ENCODE results near the gene SDK1.
"Not testable (repeated sequence)": the region's sequence is repeated elsewhere in the genome, so short reads cannot be mapped to it uniquely, and the experiment has no call there.

The SDK1 gene

GRCh38 chr7:3937146-3937545 is 636.1 kb downstream of the SDK1 start:
- TF ChIP-seq CTCF (IDR thresholded peaks at IDR 0.05; ENCODE audit: low read depth, low read length) (no peak), MYC (IDR thresholded peaks at IDR 0.05; ENCODE audit: low read depth, low read length) (no peak), POLR2A (IDR thresholded peaks at IDR 0.05; ENCODE audit: extremely low read depth, insufficient read length) (no peak), MAX (IDR thresholded peaks at IDR 0.05; ENCODE audit: low read depth, low read length) (no peak)
- no peak for DNase-seq (ENCODE audit: low read depth)
- no peak overlapping the region for H3K4me3 ChIP-seq (ENCODE audit: low read depth, low read length)

GRCh38 chr7:3937605-3938004 is 636.6 kb downstream of the SDK1 start:
- H3K4me3 ChIP-seq (ENCODE audit: low read depth, low read length) = no peak overlapping the region
- TF ChIP-seq MAX (IDR thresholded peaks at IDR 0.05; ENCODE audit: low read depth, low read length) = no peak
- no peak for TF ChIP-seq MYC (IDR thresholded peaks at IDR 0.05; ENCODE audit: low read depth, low read length)
- TF ChIP-seq POLR2A (IDR thresholded peaks at IDR 0.05; ENCODE audit: extremely low read depth, insufficient read length) = no peak
- TF ChIP-seq CTCF (IDR thresholded peaks at IDR 0.05; ENCODE audit: low read depth, low read length) = no peak
- no peak for DNase-seq (ENCODE audit: low read depth)

GRCh38 chr7:3941706-3942105 is 640.7 kb downstream of the SDK1 start:
- not testable (repeated sequence) for H3K4me3 ChIP-seq (ENCODE audit: low read depth, low read length); DNase-seq (ENCODE audit: low read depth)

- no peak for DNase-seq (ENCODE audit: low read depth)
- TF ChIP-seq MAX (IDR thresholded peaks at IDR 0.05; ENCODE audit: low read depth, low read length) (no peak), MYC (IDR thresholded peaks at IDR 0.05; ENCODE audit: low read depth, low read length) (no peak)
- no peak overlapping the region for H3K4me3 ChIP-seq (ENCODE audit: low read depth, low read length)
Observed at GRCh38 chr7:3942276-3942675, 641.2 kb downstream of the SDK1 start.

- no peak overlapping the region for H3K4me3 ChIP-seq (ENCODE audit: low read depth, low read length)
- TF ChIP-seq POLR2A (IDR thresholded peaks at IDR 0.05; ENCODE audit: extremely low read depth, insufficient read length) = no peak
- no peak for TF ChIP-seq MAX (IDR thresholded peaks at IDR 0.05; ENCODE audit: low read depth, low read length)
- no peak for TF ChIP-seq CTCF (IDR thresholded peaks at IDR 0.05; ENCODE audit: low read depth, low read length)
- no peak for TF ChIP-seq MYC (IDR thresholded peaks at IDR 0.05; ENCODE audit: low read depth, low read length)
- DNase-seq (ENCODE audit: low read depth) = peak; percentile 9
Observed at GRCh38 chr7:3942816-3943745, 642.0 kb downstream of the SDK1 start.

GRCh38 chr7:3943779-3944520 is 642.9 kb downstream of the SDK1 start:
- no peak for DNase-seq (ENCODE audit: low read depth)
- no peak for TF ChIP-seq MYC (IDR thresholded peaks at IDR 0.05; ENCODE audit: low read depth, low read length)
- TF ChIP-seq POLR2A (IDR thresholded peaks at IDR 0.05; ENCODE audit: extremely low read depth, insufficient read length) = no peak
- no peak for TF ChIP-seq MAX (IDR thresholded peaks at IDR 0.05; ENCODE audit: low read depth, low read length)

GRCh38 chr7:3949242-3949640 is 648.2 kb downstream of the SDK1 start:
- H3K4me3 ChIP-seq (ENCODE audit: low read depth, low read length) = no peak overlapping the region
- DNase-seq (ENCODE audit: low read depth) = no peak
- TF ChIP-seq POLR2A (IDR thresholded peaks at IDR 0.05; ENCODE audit: extremely low read depth, insufficient read length) (no peak), CTCF (IDR thresholded peaks at IDR 0.05; ENCODE audit: low read depth, low read length) (no peak)

More at GRCh38 chr7:3943779-3944520, 642.9 kb downstream of the SDK1 start:
- H3K4me3 ChIP-seq (ENCODE audit: low read depth, low read length) = no peak overlapping the region

All from NB4 (cell line).